Mammary epithelial cell (primary cell): ENCODE results near the gene IHH.

ENCODE experiments used
- CTCF ChIP-seq, 2 donors: IDR thresholded peaks in 1 of 2; conservative IDR thresholded peaks in 1 of 2; 2 replicates each; pipeline ENCODE4 v1.5.1; 2011 to 2012; ENCODE audit warnings: inconsistent platforms in 2 of 2, low read length in 2 of 2, mild to moderate bottlenecking in 2 of 2, control low read depth in 1 of 2, low read depth in 1 of 2; ENCODE audit not compliant: insufficient read depth in 1 of 2; ENCODE audit errors: extremely low read depth in 1 of 2
- EZH2 ChIP-seq: IDR thresholded peaks from 2 replicates; pipeline ENCODE4 v1.6.1; 2012; ENCODE audit warnings: low read length, inconsistent platforms, borderline replicate concordance

- TF ChIP-seq CTCF (conservative IDR thresholded peaks at IDR 0.05 in 1 of 2, IDR thresholded peaks at IDR 0.05 in 1 of 2; ENCODE audit: extremely low read depth in 1 of 2, insufficient read depth in 1 of 2, low read depth in 1 of 2, low read length in 2 of 2) (no peak), EZH2 (no peak)
Observed at GRCh38 chr2:219089330-219089729, 28.6 kb upstream of the IHH start.
